HUES64 (cell line): ENCODE results near the gene RAB17.

ENCODE experiments used
- H3K27ac ChIP-seq: 2 replicates; pipeline ENCODE4 v1.7.0; 2013; ENCODE audit warnings: low read depth, low read length, inconsistent platforms
- H3K27me3 ChIP-seq: 2 replicates; pipeline ENCODE4 v1.6.1; 2013; ENCODE audit warnings: mild to moderate bottlenecking, low read length; ENCODE audit not compliant: insufficient read depth
- H3K36me3 ChIP-seq: 2 replicates; pipeline ENCODE4 v1.6.1; 2013; ENCODE audit warnings: mild to moderate bottlenecking, low read length; ENCODE audit not compliant: insufficient read depth
- H3K4me1 ChIP-seq: 2 replicates; pipeline ENCODE4 v1.6.1; 2013; ENCODE audit warnings: mild to moderate bottlenecking, low read length, moderate library complexity; ENCODE audit not compliant: insufficient read depth
- H3K4me3 ChIP-seq: 2 replicates; pipeline ENCODE4 v1.5.1; 2013; ENCODE audit warnings: mild to moderate bottlenecking, low read length, moderate library complexity
- H3K9ac ChIP-seq: 2 replicates; pipeline ENCODE4 v1.6.1; 2013; ENCODE audit warnings: mild to moderate bottlenecking, low read depth, low read length
- H3K9me3 ChIP-seq: 2 replicates; pipeline ENCODE4 v1.6.1; 2013; ENCODE audit warnings: low read depth, low read length; ENCODE audit not compliant: insufficient read depth
- WGBS: fragments of 150-250, 120-280 bp; methylation state at CpG from one replicate; pipeline ENCODE4 v1.1.7; 2013; ENCODE audit warnings: missing lambda C conversion rate; 5-methylcytosine and 5-hydroxymethylcytosine counted together

RAB17 gene

GRCh38 chr2:237604960-237605359 lies 14.4 kb upstream of the RAB17 start:
- peaks cover 14% of the 10 kb centered on the region for H3K9me3 ChIP-seq
- WGBS, result 92% methylated on average over 9 of the region's 9 CpGs

GRCh38 chr2:237604391-237604790 lies 13.9 kb upstream of the RAB17 start:
- no peaks in the 10 kb centered on the region for H3K27me3 ChIP-seq
- H3K4me3 ChIP-seq, result no peak overlapping the region
- H3K36me3 ChIP-seq, result no peaks in the 10 kb centered on the region
- H3K9me3 ChIP-seq, result peaks cover 14% of the 10 kb centered on the region
- H3K4me1 ChIP-seq, result peaks cover 27% of the 10 kb centered on the region
- H3K27ac ChIP-seq, result no peak overlapping the region
- WGBS, result 93% methylated on average over 11 of the region's 11 CpGs
- no peak overlapping the region for H3K9ac ChIP-seq

More at GRCh38 chr2:237604960-237605359, 14.4 kb upstream of the RAB17 start:
- Histone ChIP-seq H3K27me3 (no peaks in the 10 kb centered on the region), H3K4me1 (peaks cover 27% of the 10 kb centered on the region), H3K9ac (no peak overlapping the region), H3K27ac (no peak overlapping the region), H3K4me3 (no peak overlapping the region), H3K36me3 (no peaks in the 10 kb centered on the region)

DNA sequence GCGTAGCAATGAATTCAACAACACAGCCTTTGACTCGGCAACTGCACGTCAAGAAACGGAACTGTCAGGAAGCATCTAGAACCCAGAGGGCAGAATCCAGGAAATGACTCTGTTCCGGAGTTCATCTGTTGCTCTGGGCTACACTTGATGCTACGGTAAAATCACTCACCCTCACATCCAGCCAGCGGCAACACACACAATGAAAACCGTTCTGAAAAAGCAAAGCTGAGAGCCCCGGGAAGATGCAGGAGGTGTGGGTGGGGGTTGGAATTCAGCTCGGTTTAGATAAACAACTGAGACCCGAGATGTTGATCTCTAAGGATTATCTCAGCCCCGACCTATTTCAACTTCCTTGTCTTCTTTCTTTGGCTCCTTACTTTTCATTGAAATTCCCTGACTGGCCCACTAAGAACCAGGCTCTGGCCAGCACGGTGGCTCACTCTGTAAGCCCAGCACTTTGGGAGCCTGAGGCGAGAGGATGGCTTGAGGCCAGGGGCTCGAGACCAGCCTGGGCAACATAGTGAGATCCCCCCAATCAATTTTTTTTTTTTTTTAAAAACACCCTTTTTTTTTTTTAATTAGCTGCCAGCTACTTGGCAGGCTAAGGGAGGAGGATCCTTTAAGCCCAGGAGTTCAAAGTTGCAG lies 13.3 kb upstream of the RAB17 start:
- WGBS, result 48% methylated on average over 15 of the region's 15 CpGs
- Histone ChIP-seq H3K27ac (peak overlapping the region; percentile 44; the same call in 1 of the 2 replicates), H3K9me3 (peaks cover 14% of the 10 kb centered on the region), H3K9ac (no peak overlapping the region), H3K27me3 (no peaks in the 10 kb centered on the region), H3K4me3 (no peak overlapping the region), H3K4me1 (peaks cover 27% of the 10 kb centered on the region), H3K36me3 (no peaks in the 10 kb centered on the region)

DNA sequence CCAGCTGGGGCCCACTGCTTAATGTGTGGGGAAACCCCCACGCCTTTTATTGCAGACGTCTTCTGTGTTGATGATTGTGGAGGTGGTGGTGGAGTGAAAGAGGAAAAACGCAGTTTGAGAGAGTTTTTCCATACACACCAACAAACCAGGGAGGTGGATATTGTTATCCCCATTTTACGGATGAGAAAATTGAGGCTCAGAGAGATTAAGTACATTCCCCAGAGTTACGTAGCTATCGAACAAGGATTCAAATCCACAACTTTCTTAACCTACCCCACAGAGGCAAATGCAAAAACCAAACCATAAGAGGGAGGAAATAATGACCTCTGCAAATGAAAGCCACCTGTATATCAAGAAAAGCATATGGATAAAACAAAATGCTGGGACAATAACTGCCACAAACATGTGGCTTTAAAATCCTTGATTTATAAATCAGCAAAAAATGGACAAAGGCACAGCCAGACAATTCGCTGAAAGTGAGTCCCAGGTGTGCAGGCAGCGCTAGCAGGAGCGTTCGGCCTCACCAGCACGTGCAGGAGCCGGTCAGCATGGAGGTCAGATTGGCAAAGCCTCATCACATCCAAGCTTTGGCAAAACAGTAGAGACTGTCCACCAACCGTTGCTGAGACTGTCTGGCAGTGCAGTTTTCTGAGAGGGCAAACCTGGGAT lies 12.6 kb upstream of the RAB17 start:
- Histone ChIP-seq H3K27me3 (no peaks in the 10 kb centered on the region), H3K36me3 (no peaks in the 10 kb centered on the region), H3K4me3 (no peak overlapping the region), H3K27ac (peak overlapping the region; percentile 44; the same call in 1 of the 2 replicates), H3K4me1 (peaks cover 27% of the 10 kb centered on the region), H3K9ac (no peak overlapping the region), H3K9me3 (peaks cover 14% of the 10 kb centered on the region)
- 88% methylated on average over 12 of the region's 13 CpGs for WGBS

DNA sequence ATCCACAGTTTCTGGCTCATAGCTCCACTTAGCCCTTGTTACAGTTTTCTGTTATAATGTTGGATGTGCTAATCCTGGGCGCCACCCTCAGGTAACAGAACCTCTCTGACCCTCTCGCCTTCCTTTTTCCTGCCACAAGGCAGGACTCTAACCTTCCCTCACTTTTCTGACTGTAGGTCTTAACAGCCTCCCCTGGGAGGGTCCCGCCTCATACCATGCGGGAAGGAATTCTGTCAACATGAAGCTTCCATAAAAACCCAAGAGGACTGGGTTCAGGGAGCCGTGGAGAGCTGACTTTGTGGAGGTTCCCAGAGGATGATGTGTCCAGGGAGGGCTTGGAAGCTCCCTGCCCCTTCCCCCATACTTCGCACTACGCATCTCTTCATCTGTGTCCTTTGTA lies 11.9 kb upstream of the RAB17 start:
- Histone ChIP-seq H3K27me3 (no peaks in the 10 kb centered on the region), H3K9me3 (peaks cover 14% of the 10 kb centered on the region), H3K36me3 (no peaks in the 10 kb centered on the region), H3K4me1 (peaks cover 27% of the 10 kb centered on the region), H3K27ac (no peak overlapping the region), H3K4me3 (no peak overlapping the region), H3K9ac (no peak overlapping the region)
- 70% methylated on average over 7 of the region's 7 CpGs for WGBS

GRCh38 chr2:237601453-237602116 lies 11.1 kb upstream of the RAB17 start:
- no peak overlapping the region for H3K9ac ChIP-seq
- WGBS, result 75% methylated on average over 14 of the region's 14 CpGs

GRCh38 chr2:237600205-237600846 lies 9.8 kb upstream of the RAB17 start:
- H3K4me1 ChIP-seq, result peaks cover 29% of the 10 kb centered on the region
- no peak overlapping the region for H3K4me3 ChIP-seq
- WGBS, result 89% methylated on average over 16 of the region's 16 CpGs
- no peak overlapping the region for H3K9ac ChIP-seq
- H3K27ac ChIP-seq, result no peak overlapping the region
- peaks cover 4% of the 10 kb centered on the region; the same call in 1 of the 2 replicates for H3K9me3 ChIP-seq
- no peaks in the 10 kb centered on the region for H3K36me3 ChIP-seq
- H3K27me3 ChIP-seq, result no peaks in the 10 kb centered on the region

More at GRCh38 chr2:237601453-237602116, 11.1 kb upstream of the RAB17 start:
- no peak overlapping the region for H3K27ac ChIP-seq
- H3K27me3 ChIP-seq, result no peaks in the 10 kb centered on the region
- H3K36me3 ChIP-seq, result no peaks in the 10 kb centered on the region
- peaks cover 27% of the 10 kb centered on the region for H3K4me1 ChIP-seq
- H3K4me3 ChIP-seq, result no peak overlapping the region
- H3K9me3 ChIP-seq, result peaks cover 13% of the 10 kb centered on the region

- 95% methylated on average over 9 of the region's 9 CpGs for WGBS
- Histone ChIP-seq H3K4me1 (peaks cover 36% of the 10 kb centered on the region), H3K27me3 (no peaks in the 10 kb centered on the region), H3K4me3 (no peak overlapping the region), H3K9me3 (no peaks in the 10 kb centered on the region), H3K27ac (no peak overlapping the region), H3K36me3 (no peaks in the 10 kb centered on the region), H3K9ac (no peak overlapping the region)
Measured at GRCh38 chr2:237599465-237600110, 9.1 kb upstream of the RAB17 start.

- no peak overlapping the region for H3K9ac ChIP-seq
- no peak overlapping the region for H3K27ac ChIP-seq
- WGBS, result 79% methylated on average over 14 of the region's 14 CpGs
- no peak overlapping the region for H3K4me3 ChIP-seq
- no peaks in the 10 kb centered on the region for H3K36me3 ChIP-seq
- H3K27me3 ChIP-seq, result no peaks in the 10 kb centered on the region
- H3K4me1 ChIP-seq, result peaks cover 45% of the 10 kb centered on the region
- H3K9me3 ChIP-seq, result no peaks in the 10 kb centered on the region
Measured at GRCh38 chr2:237598468-237599208, 8.1 kb upstream of the RAB17 start.
